ENCODE results near the gene TEX52. TPM values are rescaled to one million over a fixed set of nuclear protein-coding genes. Genes with fewer than 3 reads are reported as not detected.
A peak's percentile ranks its signal among the peaks of the same experiment; 100 is the strongest.

The TEX52 gene
- total and polyA plus RNA-seq, 8 donors: not detected

GRCh38 chr12:2897418-2897817 lies 40.6 kb upstream of the TEX52 start:
- DNase-seq: no peak
- intact Hi-C loops (cut with DNase I; ENCODE audit: low total_unique reads): no loop called here
- peaks cover 6 to 40% (median 23%) of the 10 kb centered on the region in 4 donors for H3K4me1 ChIP-seq

GRCh38 chr12:2895511-2895910 lies 38.7 kb upstream of the TEX52 start:
- WGBS, 5 donors: 60 to 71% (median 67%) methylated on average over 2 of the region's 2 CpGs
- Histone ChIP-seq H3K27ac (peak overlapping the region in 2 of 5 donors; percentile 92 to 97), H3K27me3 (no peaks in the 10 kb centered on the region), H3K36me3 (peaks cover 0 to 3% (median 0%) of the 10 kb centered on the region in 4 donors), H3K9me3 (no peaks in the 10 kb centered on the region), H3K4me1 (peaks cover 7 to 43% (median 25%) of the 10 kb centered on the region in 4 donors), H3K4me3 (no peak overlapping the region)
- TF ChIP-seq POLR2AphosphoS5 (IDR thresholded peaks at IDR 0.05) (no peak), POLR2A (IDR thresholded peaks at IDR 0.05) (no peak), CTCF (IDR thresholded peaks at IDR 0.05) (no peak), EP300 (IDR thresholded peaks at IDR 0.05) (no peak)
- intact Hi-C loops (cut with DNase I; ENCODE audit: low total_unique reads): no loop called here
- DNase-seq: no peak

More at GRCh38 chr12:2897418-2897817, 40.6 kb upstream of the TEX52 start:
- Histone ChIP-seq H3K27me3 (no peaks in the 10 kb centered on the region), H3K36me3 (peaks cover 0 to 3% (median 0%) of the 10 kb centered on the region in 4 donors), H3K27ac (no peak overlapping the region), H3K9me3 (no peaks in the 10 kb centered on the region), H3K4me3 (no peak overlapping the region)
- TF ChIP-seq CTCF (IDR thresholded peaks at IDR 0.05) (no peak), EP300 (IDR thresholded peaks at IDR 0.05) (no peak), POLR2AphosphoS5 (IDR thresholded peaks at IDR 0.05) (no peak), POLR2A (IDR thresholded peaks at IDR 0.05) (no peak)
- 94 to 100% (median 95%) methylated on average over 3 to 5 of the region's 5 CpGs for WGBS, 5 donors

GRCh38 chr12:2895051-2895451 lies 38.2 kb upstream of the TEX52 start:
- peak in 1 of 2 donors; percentile 28 for DNase-seq
- peak overlapping the region in 3 of 5 donors; percentile 26 to 97 (median 92) for H3K27ac ChIP-seq
- no peaks in the 10 kb centered on the region for H3K9me3 ChIP-seq
- H3K4me1 ChIP-seq: peaks cover 8 to 46% (median 28%) of the 10 kb centered on the region in 4 donors
- 0 to 89% (median 64%) methylated on average over 2 of the region's 2 CpGs for WGBS, 5 donors
- no peak overlapping the region for H3K4me3 ChIP-seq
- intact Hi-C loops (cut with DNase I; ENCODE audit: low total_unique reads): no loop called here
- no peak for TF ChIP-seq POLR2AphosphoS5 (IDR thresholded peaks at IDR 0.05)
- TF ChIP-seq POLR2A (IDR thresholded peaks at IDR 0.05): no peak
- no peak for TF ChIP-seq EP300 (IDR thresholded peaks at IDR 0.05)
- TF ChIP-seq CTCF (IDR thresholded peaks at IDR 0.05): no peak
- peaks cover 0 to 3% (median 0%) of the 10 kb centered on the region in 4 donors for H3K36me3 ChIP-seq
- H3K27me3 ChIP-seq: no peaks in the 10 kb centered on the region

GRCh38 chr12:2893007-2893406 lies 36.2 kb upstream of the TEX52 start:
- DNase-seq: peak in 1 of 2 donors; percentile 33
- 78 to 90% (median 85%) methylated on average over 8 of the region's 8 CpGs for WGBS, 5 donors
- Histone ChIP-seq H3K4me1 (peaks cover 8 to 50% (median 29%) of the 10 kb centered on the region in 4 donors), H3K36me3 (peaks cover 0 to 6% (median 2%) of the 10 kb centered on the region in 4 donors), H3K27me3 (no peaks in the 10 kb centered on the region), H3K27ac (peak overlapping the region in 4 of 5 donors; percentile 49 to 97 (median 94)), H3K4me3 (no peak overlapping the region), H3K9me3 (no peaks in the 10 kb centered on the region)
- no peak for TF ChIP-seq EP300 (IDR thresholded peaks at IDR 0.05)
- TF ChIP-seq POLR2AphosphoS5 (IDR thresholded peaks at IDR 0.05): peak; percentile 47 to 73 (median 49)
- intact Hi-C loops (cut with DNase I; ENCODE audit: low total_unique reads): no loop called here

- 72 to 84% (median 76%) methylated on average over 12 of the region's 12 CpGs for WGBS, 5 donors
- DNase-seq: no peak
- TF ChIP-seq POLR2A (IDR thresholded peaks at IDR 0.05) (no peak), EP300 (IDR thresholded peaks at IDR 0.05) (no peak), CTCF (IDR thresholded peaks at IDR 0.05) (no peak), POLR2AphosphoS5 (IDR thresholded peaks at IDR 0.05) (no peak)
- intact Hi-C loops (cut with DNase I; ENCODE audit: low total_unique reads): no loop called here
- Histone ChIP-seq H3K27ac (peak overlapping the region in 4 of 5 donors; percentile 49 to 97 (median 94)), H3K9me3 (no peaks in the 10 kb centered on the region), H3K4me1 (peaks cover 8 to 50% (median 28%) of the 10 kb centered on the region in 4 donors), H3K27me3 (no peaks in the 10 kb centered on the region), H3K36me3 (peaks cover 0 to 13% (median 5%) of the 10 kb centered on the region in 4 donors), H3K4me3 (peak overlapping the region in 2 of 4 donors; percentile 73 to 94)
These were observed 35.4 kb upstream of the TEX52 start for GRCh38 chr12:2892246-2892645.
